Measurements from ENCODE around the gene CRX.
"Not testable (repeated sequence)": the region's sequence is repeated elsewhere in the genome, so short reads cannot be mapped to it uniquely, and the experiment has no call there.

The CRX gene

GRCh38 chr19:47821460-47822020 lies at the start of gene CRX:
Gene CRX, plus strand, starts transcription at chr19:47821937. Its CDS starts 12,507 bp downstream, at chr19:47834444.
- no peak for DNase-seq (ENCODE audit: low read depth in 2 of 2)

GRCh38 chr19:47776568-47776967 lies 45.2 kb upstream of the CRX start:
- no peak for DNase-seq (ENCODE audit: low read depth in 2 of 2)

- DNase-seq (ENCODE audit: low read depth in 2 of 2) = not testable (repeated sequence)
Measured at GRCh38 chr19:47777245-47778048, 44.3 kb upstream of the CRX start.

GRCh38 chr19:47778049-47778953 lies 43.4 kb upstream of the CRX start, which contains the start of gene SELENOW:
Gene SELENOW, plus strand, starts transcription at chr19:47778703. Its CDS starts 83 bp downstream, at chr19:47778786.
- DNase-seq (ENCODE audit: low read depth in 2 of 2) = peak; percentile 44 to 58

GRCh38 chr19:47778954-47779351 lies 42.8 kb upstream of the CRX start:
- no peak for DNase-seq (ENCODE audit: low read depth in 2 of 2)

- DNase-seq (ENCODE audit: low read depth in 2 of 2) = no peak
Measured at GRCh38 chr19:47779524-47780214, 42.1 kb upstream of the CRX start.

GRCh38 chr19:47780215-47780551 lies 41.6 kb upstream of the CRX start:
- DNase-seq (ENCODE audit: low read depth in 2 of 2) = no peak

GRCh38 chr19:47781590-47782262 lies 40.0 kb upstream of the CRX start:
- no peak for DNase-seq (ENCODE audit: low read depth in 2 of 2)

GRCh38 chr19:47786566-47786965 lies 35.2 kb upstream of the CRX start:
- no peak for DNase-seq (ENCODE audit: low read depth in 2 of 2)

GRCh38 chr19:47787307-47787706 lies 34.4 kb upstream of the CRX start:
- DNase-seq (ENCODE audit: low read depth in 2 of 2) = not testable (repeated sequence)

- DNase-seq (ENCODE audit: low read depth in 2 of 2) = not testable (repeated sequence)
Measured at GRCh38 chr19:47789811-47790210, 31.9 kb upstream of the CRX start.

- DNase-seq (ENCODE audit: low read depth in 2 of 2) = peak; percentile 45 to 67
Measured at GRCh38 chr19:47790398-47790814, 31.3 kb upstream of the CRX start.

GRCh38 chr19:47792616-47793015 lies 29.1 kb upstream of the CRX start:
- no peak for DNase-seq (ENCODE audit: low read depth in 2 of 2)

- no peak for DNase-seq (ENCODE audit: low read depth in 2 of 2)
Measured at GRCh38 chr19:47794526-47794925, 27.2 kb upstream of the CRX start.

GRCh38 chr19:47796785-47797184 lies 25.0 kb upstream of the CRX start:
- DNase-seq (ENCODE audit: low read depth in 2 of 2) = no peak

GRCh38 chr19:47797996-47798903 lies 23.5 kb upstream of the CRX start:
- DNase-seq (ENCODE audit: low read depth in 2 of 2) = no peak

- no peak for DNase-seq (ENCODE audit: low read depth in 2 of 2)
Measured at GRCh38 chr19:47798904-47799266, 22.9 kb upstream of the CRX start.

GRCh38 chr19:47801270-47801669 lies 20.5 kb upstream of the CRX start:
- DNase-seq (ENCODE audit: low read depth in 2 of 2) = no peak

- DNase-seq (ENCODE audit: low read depth in 2 of 2) = no peak
Measured at GRCh38 chr19:47802521-47803043, 19.2 kb upstream of the CRX start.

GRCh38 chr19:47803148-47803547 lies 18.6 kb upstream of the CRX start:
- DNase-seq (ENCODE audit: low read depth in 2 of 2) = not testable (repeated sequence)
